HEK293 (cell line): ENCODE data around the gene TEAD1.

Source experiments
- CTCF ChIA-PET: fragments of 350-600 bp; formaldehyde crosslinking; extraction: SDS; loops from one replicate; lab custom pipeline; 2021; ENCODE audit warnings: antibody characterized with exemption; lab: Yijun Ruan, JAX
- POLR2A ChIA-PET: fragments of 300-600 bp; formaldehyde crosslinking; extraction: SDS; loops from one replicate; lab custom pipeline; 2020; ENCODE audit warnings: antibody characterized with exemption, inconsistent platforms; lab: Yijun Ruan, JAX
- H3K27ac ChIP-seq: fragments of 200-500 bp; sonication (Bioruptor generic); 2 replicates; pipeline ENCODE4 v1.5.1; 2014; ENCODE audit warnings: low read depth, low read length, control low read depth, inconsistent platforms; ENCODE audit errors: extremely low read depth
- H3K36me3 ChIP-seq, 2 experiments: fragments of 200-500 bp in 1 of 2; sonication (Bioruptor generic) in 1 of 2; 1 replicate in 1 of 2; 2 replicates in 1 of 2; pipeline ENCODE4 v1.5.1; 2014 to 2017; ENCODE audit warnings: inconsistent platforms in 2 of 2, low read length in 2 of 2; ENCODE audit not compliant: control insufficient read depth in 2 of 2, insufficient read depth in 1 of 2
- H3K4me1 ChIP-seq: fragments of 200-500 bp; sonication (Bioruptor generic); 2 replicates; pipeline ENCODE4 v1.5.1; 2014; ENCODE audit warnings: mild to moderate bottlenecking, low read length, inconsistent platforms; ENCODE audit not compliant: control insufficient read depth, insufficient read depth
- H3K4me3 ChIP-seq: 2 replicates; pipeline ENCODE4 v1.5.1; 2011; ENCODE audit warnings: low read depth, mild to moderate bottlenecking, control low read depth, low read length, moderate library complexity
- H3K9me3 ChIP-seq: fragments of 200-500 bp; sonication (Bioruptor generic); 2 replicates; pipeline ENCODE4 v1.5.1; 2014; ENCODE audit warnings: low read depth, low read length, inconsistent platforms; ENCODE audit not compliant: control insufficient read depth, insufficient read depth
- KLF16 ChIP-seq: fragments of 450-650 bp; formaldehyde crosslinking; IDR thresholded peaks from 2 replicates; pipeline ENCODE4 v1.5.1; 2017; ENCODE audit warnings: missing biosample characterization, missing genetic modification characterization
- KLF7 ChIP-seq: fragments of 450-650 bp; formaldehyde crosslinking; IDR thresholded peaks from 2 replicates; pipeline ENCODE4 v1.5.1; 2016; ENCODE audit warnings: missing biosample characterization, missing genetic modification characterization, borderline replicate concordance
- MYNN ChIP-seq: fragments of 450-650 bp; formaldehyde crosslinking; IDR thresholded peaks from 2 replicates; pipeline ENCODE4 v1.5.1; 2016; ENCODE audit warnings: missing biosample characterization, missing genetic modification characterization, borderline replicate concordance
- PRDM1 ChIP-seq: fragments of 450-650 bp; formaldehyde crosslinking; IDR thresholded peaks from 2 replicates; pipeline ENCODE4; 2016; ENCODE audit warnings: missing biosample characterization, missing genetic modification characterization
- SP7 ChIP-seq: fragments of 450-650 bp; formaldehyde crosslinking; IDR thresholded peaks from 2 replicates; pipeline ENCODE4 v1.5.1; 2016; ENCODE audit warnings: missing biosample characterization, missing genetic modification characterization
- ZBTB1 ChIP-seq: fragments of 450-650 bp; formaldehyde crosslinking; IDR thresholded peaks from 2 replicates; pipeline ENCODE4 v1.5.1; 2016; ENCODE audit warnings: missing biosample characterization, missing genetic modification characterization
- ZNF132 ChIP-seq: fragments of 450-650 bp; formaldehyde crosslinking; IDR thresholded peaks from 2 replicates; pipeline ENCODE4 v1.5.1; 2017; ENCODE audit warnings: missing biosample characterization, missing genetic modification characterization, borderline replicate concordance
- ZNF266 ChIP-seq: fragments of 450-650 bp; formaldehyde crosslinking; IDR thresholded peaks from 2 replicates; pipeline ENCODE4 v1.5.1; 2016; ENCODE audit warnings: missing biosample characterization, missing genetic modification characterization, low read depth
- ZNF404 ChIP-seq: fragments of 450-650 bp; formaldehyde crosslinking; IDR thresholded peaks from 2 replicates; pipeline ENCODE4 v1.5.1; 2017; ENCODE audit warnings: missing biosample characterization, missing genetic modification characterization
- ZNF501 ChIP-seq: fragments of 450-650 bp; formaldehyde crosslinking; IDR thresholded peaks from 2 replicates; pipeline ENCODE4 v1.5.1; 2016; ENCODE audit warnings: missing biosample characterization, missing genetic modification characterization
- ZNF548 ChIP-seq: fragments of 450-650 bp; formaldehyde crosslinking; IDR thresholded peaks from 2 replicates; pipeline ENCODE4 v1.5.1; 2016; ENCODE audit warnings: missing biosample characterization, missing genetic modification characterization
- TF ChIP-seq, protein P1 (sequence below): fragments of 450-650 bp; formaldehyde crosslinking; IDR thresholded peaks from 2 replicates; pipeline ENCODE4 v1.5.1; 2016; ENCODE audit warnings: missing biosample characterization, missing genetic modification characterization
- TF ChIP-seq, protein P2 (sequence below): fragments of 450-650 bp; formaldehyde crosslinking; IDR thresholded peaks from 2 replicates; pipeline ENCODE4 v1.5.1; 2017; ENCODE audit warnings: missing biosample characterization, mild to moderate bottlenecking, missing genetic modification characterization, moderate library complexity
- TF ChIP-seq, protein P3 (sequence below): fragments of 450-650 bp; formaldehyde crosslinking; IDR thresholded peaks from 2 replicates; pipeline ENCODE4 v1.5.1; 2016; ENCODE audit warnings: missing biosample characterization, missing genetic modification characterization
- TF ChIP-seq, protein P4 (sequence below): fragments of 450-650 bp; formaldehyde crosslinking; IDR thresholded peaks from 2 replicates; pipeline ENCODE4 v1.5.1; 2017; ENCODE audit warnings: missing biosample characterization, missing genetic modification characterization
- TF ChIP-seq, protein P5 (sequence below): fragments of 450-650 bp; formaldehyde crosslinking; IDR thresholded peaks from 2 replicates; pipeline ENCODE4 v1.5.1; 2016; ENCODE audit warnings: missing biosample characterization, missing genetic modification characterization

The TEAD1 gene

DNA sequence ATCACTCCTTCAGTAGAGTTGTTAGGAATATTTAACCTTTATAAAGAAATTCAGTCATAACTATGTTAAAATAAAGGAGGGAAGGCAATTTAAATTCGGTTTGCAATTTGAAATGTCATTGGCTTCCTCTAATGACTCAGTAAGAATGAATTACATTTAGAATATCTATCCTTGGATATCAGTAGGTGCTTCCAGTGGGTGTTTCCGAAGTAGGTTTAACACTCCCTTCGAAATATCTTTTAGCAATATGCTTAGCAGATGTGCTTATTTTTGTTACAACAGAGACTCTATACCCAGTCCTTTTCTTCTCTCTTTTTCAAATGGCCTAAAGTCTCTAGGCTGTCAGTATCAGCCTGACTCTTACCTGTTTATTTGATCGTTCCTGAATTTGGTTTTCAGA, 231.2 kb downstream of the TEAD1 start:
- TF ChIP-seq ZNF501 (tag by site-specific recombination): no peak
- TF ChIP-seq, all 188 proteins: peak for 0
- CTCF ChIA-PET: no interaction called here
- POLR2A ChIA-PET: no interaction called here
- Histone ChIP-seq H3K4me1 (no peaks in the 10 kb centered on the region), H3K9me3 (no peaks in the 10 kb centered on the region), H3K27ac (no peak overlapping the region), H3K36me3 (peaks cover 0 to 43% of the 10 kb centered on the region in 2 experiments; a peak in 1 of 3 replicates), H3K4me3 (no peak overlapping the region)

DNA sequence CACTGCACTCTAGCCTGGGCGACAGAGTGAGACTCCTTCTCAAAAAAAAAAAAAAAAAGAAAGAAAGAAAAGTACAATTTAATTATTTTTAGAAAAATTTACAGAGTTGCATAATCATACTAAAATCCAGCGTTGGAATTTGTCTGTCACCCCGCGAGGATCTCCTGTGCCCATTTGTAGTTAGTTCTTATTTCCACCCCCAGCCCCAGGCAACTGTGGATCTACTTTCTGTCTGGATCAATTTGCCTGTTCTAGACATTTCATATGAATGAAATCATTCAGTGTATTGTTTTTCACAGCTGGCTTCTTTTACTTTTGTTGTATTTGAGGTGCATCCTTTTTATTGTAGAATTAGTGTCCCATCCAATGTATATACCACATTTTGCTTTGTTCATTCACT, 232.3 kb downstream of the TEAD1 start:
- H3K9me3 ChIP-seq: no peaks in the 10 kb centered on the region
- no peak for TF ChIP-seq SP7 (tag by site-specific recombination)
- TF ChIP-seq PRDM1: no peak
- no peak for TF ChIP-seq ZBTB1 (tag by site-specific recombination)
- no peak for TF ChIP-seq ZNF132 (tag by site-specific recombination)
- TF ChIP-seq, protein P1, sequence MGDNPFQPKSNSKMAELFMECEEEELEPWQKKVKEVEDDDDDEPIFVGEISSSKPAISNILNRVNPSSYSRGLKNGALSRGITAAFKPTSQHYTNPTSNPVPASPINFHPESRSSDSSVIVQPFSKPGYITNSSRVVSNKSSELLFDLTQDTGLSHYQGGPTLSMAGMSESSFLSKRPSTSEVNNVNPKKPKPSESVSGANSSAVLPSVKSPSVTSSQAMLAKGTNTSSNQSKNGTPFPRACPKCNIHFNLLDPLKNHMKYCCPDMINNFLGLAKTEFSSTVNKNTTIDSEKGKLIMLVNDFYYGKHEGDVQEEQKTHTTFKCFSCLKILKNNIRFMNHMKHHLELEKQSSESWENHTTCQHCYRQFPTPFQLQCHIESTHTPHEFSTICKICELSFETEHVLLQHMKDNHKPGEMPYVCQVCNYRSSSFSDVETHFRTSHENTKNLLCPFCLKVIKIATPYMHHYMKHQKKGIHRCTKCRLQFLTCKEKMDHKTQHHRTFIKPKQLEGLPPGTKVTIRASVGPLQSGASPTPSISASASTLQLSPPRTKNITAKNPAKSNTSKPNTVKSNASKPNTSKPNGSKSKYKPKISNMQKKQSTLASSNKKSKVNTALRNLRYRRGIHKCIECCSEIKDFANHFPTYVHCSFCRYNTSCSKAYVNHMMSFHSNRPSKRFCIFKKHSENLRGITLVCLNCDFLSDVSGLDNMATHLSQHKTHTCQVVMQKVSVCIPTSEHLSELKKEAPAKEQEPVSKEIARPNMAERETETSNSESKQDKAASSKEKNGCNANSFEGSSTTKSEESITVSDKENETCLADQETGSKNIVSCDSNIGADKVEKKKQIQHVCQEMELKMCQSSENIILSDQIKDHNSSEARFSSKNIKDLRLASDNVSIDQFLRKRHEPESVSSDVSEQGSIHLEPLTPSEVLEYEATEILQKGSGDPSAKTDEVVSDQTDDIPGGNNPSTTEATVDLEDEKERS (tag by site-specific recombination): no peak
- TF ChIP-seq KLF16: no peak
- TF ChIP-seq MYNN (tag by site-specific recombination): no peak
- no peak for TF ChIP-seq ZNF548 (tag by site-specific recombination)
- no peak for TF ChIP-seq KLF7 (tag by site-specific recombination)
- TF ChIP-seq, protein P2, sequence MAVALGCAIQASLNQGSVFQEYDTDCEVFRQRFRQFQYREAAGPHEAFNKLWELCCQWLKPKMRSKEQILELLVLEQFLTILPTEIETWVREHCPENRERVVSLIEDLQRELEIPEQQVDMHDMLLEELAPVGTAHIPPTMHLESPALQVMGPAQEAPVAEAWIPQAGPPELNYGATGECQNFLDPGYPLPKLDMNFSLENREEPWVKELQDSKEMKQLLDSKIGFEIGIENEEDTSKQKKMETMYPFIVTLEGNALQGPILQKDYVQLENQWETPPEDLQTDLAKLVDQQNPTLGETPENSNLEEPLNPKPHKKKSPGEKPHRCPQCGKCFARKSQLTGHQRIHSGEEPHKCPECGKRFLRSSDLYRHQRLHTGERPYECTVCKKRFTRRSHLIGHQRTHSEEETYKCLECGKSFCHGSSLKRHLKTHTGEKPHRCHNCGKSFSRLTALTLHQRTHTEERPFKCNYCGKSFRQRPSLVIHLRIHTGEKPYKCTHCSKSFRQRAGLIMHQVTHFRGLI (tag by site-specific recombination): no peak
- no peak for TF ChIP-seq ZNF266
- TF ChIP-seq, protein P3, sequence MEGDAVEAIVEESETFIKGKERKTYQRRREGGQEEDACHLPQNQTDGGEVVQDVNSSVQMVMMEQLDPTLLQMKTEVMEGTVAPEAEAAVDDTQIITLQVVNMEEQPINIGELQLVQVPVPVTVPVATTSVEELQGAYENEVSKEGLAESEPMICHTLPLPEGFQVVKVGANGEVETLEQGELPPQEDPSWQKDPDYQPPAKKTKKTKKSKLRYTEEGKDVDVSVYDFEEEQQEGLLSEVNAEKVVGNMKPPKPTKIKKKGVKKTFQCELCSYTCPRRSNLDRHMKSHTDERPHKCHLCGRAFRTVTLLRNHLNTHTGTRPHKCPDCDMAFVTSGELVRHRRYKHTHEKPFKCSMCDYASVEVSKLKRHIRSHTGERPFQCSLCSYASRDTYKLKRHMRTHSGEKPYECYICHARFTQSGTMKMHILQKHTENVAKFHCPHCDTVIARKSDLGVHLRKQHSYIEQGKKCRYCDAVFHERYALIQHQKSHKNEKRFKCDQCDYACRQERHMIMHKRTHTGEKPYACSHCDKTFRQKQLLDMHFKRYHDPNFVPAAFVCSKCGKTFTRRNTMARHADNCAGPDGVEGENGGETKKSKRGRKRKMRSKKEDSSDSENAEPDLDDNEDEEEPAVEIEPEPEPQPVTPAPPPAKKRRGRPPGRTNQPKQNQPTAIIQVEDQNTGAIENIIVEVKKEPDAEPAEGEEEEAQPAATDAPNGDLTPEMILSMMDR: no peak
- TF ChIP-seq ZNF404 (tag by site-specific recombination): no peak
- TF ChIP-seq, protein P4, sequence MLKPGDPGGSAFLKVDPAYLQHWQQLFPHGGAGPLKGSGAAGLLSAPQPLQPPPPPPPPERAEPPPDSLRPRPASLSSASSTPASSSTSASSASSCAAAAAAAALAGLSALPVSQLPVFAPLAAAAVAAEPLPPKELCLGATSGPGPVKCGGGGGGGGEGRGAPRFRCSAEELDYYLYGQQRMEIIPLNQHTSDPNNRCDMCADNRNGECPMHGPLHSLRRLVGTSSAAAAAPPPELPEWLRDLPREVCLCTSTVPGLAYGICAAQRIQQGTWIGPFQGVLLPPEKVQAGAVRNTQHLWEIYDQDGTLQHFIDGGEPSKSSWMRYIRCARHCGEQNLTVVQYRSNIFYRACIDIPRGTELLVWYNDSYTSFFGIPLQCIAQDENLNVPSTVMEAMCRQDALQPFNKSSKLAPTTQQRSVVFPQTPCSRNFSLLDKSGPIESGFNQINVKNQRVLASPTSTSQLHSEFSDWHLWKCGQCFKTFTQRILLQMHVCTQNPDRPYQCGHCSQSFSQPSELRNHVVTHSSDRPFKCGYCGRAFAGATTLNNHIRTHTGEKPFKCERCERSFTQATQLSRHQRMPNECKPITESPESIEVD (tag by site-specific recombination): no peak
- TF ChIP-seq, protein P5, sequence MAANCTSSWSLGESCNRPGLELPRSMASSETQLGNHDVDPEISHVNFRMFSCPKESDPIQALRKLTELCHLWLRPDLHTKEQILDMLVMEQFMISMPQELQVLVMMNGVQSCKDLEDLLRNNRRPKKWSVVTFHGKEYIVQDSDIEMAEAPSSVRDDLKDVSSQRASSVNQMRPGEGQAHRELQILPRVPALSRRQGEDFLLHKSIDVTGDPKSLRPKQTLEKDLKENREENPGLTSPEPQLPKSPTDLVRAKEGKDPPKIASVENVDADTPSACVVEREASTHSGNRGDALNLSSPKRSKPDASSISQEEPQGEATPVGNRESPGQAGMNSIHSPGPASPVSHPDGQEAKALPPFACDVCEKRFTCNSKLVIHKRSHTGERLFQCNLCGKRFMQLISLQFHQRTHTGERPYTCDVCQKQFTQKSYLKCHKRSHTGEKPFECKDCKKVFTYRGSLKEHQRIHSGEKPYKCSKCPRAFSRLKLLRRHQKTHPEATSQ (tag by site-specific recombination): no peak
- ChIA-PET CTCF (interaction anchor here (1.2 kb wide), 1 partner anchor 618 kb away, joined by 3 read pairs; no protein-coding TSS in a partner anchor), POLR2A (no interaction called here)
- no peak overlapping the region for H3K27ac ChIP-seq
- H3K36me3 ChIP-seq: peaks cover 0 to 37% of the 10 kb centered on the region in 2 experiments; a peak in 1 of 3 replicates
- no peaks in the 10 kb centered on the region for H3K4me1 ChIP-seq
- H3K4me3 ChIP-seq: no peak overlapping the region
